Activated CD8-positive, alpha-beta memory T cell treated with anti-CD3 and anti-CD28 coated beads, Interleukin-2, amount 50 U/mL, for 1 hour (primary cell): ENCODE measurements around the gene OR51V1.
"Not testable (repeated sequence)": the region's sequence is repeated elsewhere in the genome, so short reads cannot be mapped to it uniquely, and the experiment has no call there.

Source experiments
- DNase-seq: peaks from one replicate; pipeline ENCODE4 v3.0.0-alpha.2; 2020; ENCODE audit errors: extremely low read depth

Gene OR51V1

GRCh38 chr11:5200582-5200981 lies at the start of gene OR51V1:
Gene OR51V1 (minus strand): TSS chr11:5200682. CDS start chr11:5200682, 0 bp downstream.
- DNase-seq = no peak

- DNase-seq = not testable (repeated sequence)
Measured at GRCh38 chr11:5249807-5250396, 49.4 kb upstream of the OR51V1 start, which contains the start of gene HBG1. Gene HBG1 (minus strand): TSS chr11:5249857. CDS start chr11:5249804, 53 bp downstream.

GRCh38 chr11:5248498-5248897 lies 48.0 kb upstream of the OR51V1 start:
- DNase-seq = not testable (repeated sequence)

GRCh38 chr11:5247472-5248192 lies 47.1 kb upstream of the OR51V1 start:
- DNase-seq = no peak

- no peak for DNase-seq
Measured at GRCh38 chr11:5246772-5247471, 46.4 kb upstream of the OR51V1 start.

GRCh38 chr11:5245155-5245554 lies 44.7 kb upstream of the OR51V1 start:
- DNase-seq = no peak

GRCh38 chr11:5243816-5244180 lies 43.3 kb upstream of the OR51V1 start:
- no peak for DNase-seq

- no peak for DNase-seq
Measured at GRCh38 chr11:5242933-5243815, 42.7 kb upstream of the OR51V1 start.

GRCh38 chr11:5242208-5242607 lies 41.7 kb upstream of the OR51V1 start:
- no peak for DNase-seq

GRCh38 chr11:5241458-5241857 lies 41.0 kb upstream of the OR51V1 start:
- DNase-seq = no peak

GRCh38 chr11:5240458-5240857 lies 40.0 kb upstream of the OR51V1 start:
- no peak for DNase-seq

GRCh38 chr11:5240056-5240455 lies 39.6 kb upstream of the OR51V1 start:
- no peak for DNase-seq

GRCh38 chr11:5239046-5239445 lies 38.6 kb upstream of the OR51V1 start:
- DNase-seq = no peak

- no peak for DNase-seq
Measured at GRCh38 chr11:5238486-5238885, 38.0 kb upstream of the OR51V1 start.

GRCh38 chr11:5237420-5237819 lies 36.9 kb upstream of the OR51V1 start:
- no peak for DNase-seq

- DNase-seq = no peak
Measured at GRCh38 chr11:5235364-5236095, 35.0 kb upstream of the OR51V1 start.

- DNase-seq = no peak
Measured at GRCh38 chr11:5234381-5234834, 33.9 kb upstream of the OR51V1 start, which contains the start of gene HBD. Gene HBD (minus strand): TSS chr11:5234483. CDS start chr11:5234433, 50 bp downstream.

GRCh38 chr11:5233307-5233706 lies 32.8 kb upstream of the OR51V1 start:
- no peak for DNase-seq

GRCh38 chr11:5232821-5233220 lies 32.3 kb upstream of the OR51V1 start:
- DNase-seq = no peak

GRCh38 chr11:5232176-5232575 lies 31.7 kb upstream of the OR51V1 start:
- DNase-seq = no peak

GRCh38 chr11:5231111-5231510 lies 30.6 kb upstream of the OR51V1 start:
- no peak for DNase-seq
